ENCODE data around the gene SMURF1. TPM values are rescaled to one million over a fixed set of nuclear protein-coding genes. Genes with fewer than 3 reads are reported as not detected.

Gene SMURF1
- total and polyA plus RNA-seq, 10 donors: 2.5 to 29.0 (median 21.0) TPM

GRCh38 chr7:99094401-99094800, 49.5 kb downstream of the SMURF1 start:
- TF ChIP-seq POLR2A (IDR thresholded peaks at IDR 0.05) (no peak), CTCF (IDR thresholded peaks at IDR 0.05 in 8 of 11, conservative IDR thresholded peaks at IDR 0.05 in 3 of 11) (no peak), POLR2AphosphoS5 (IDR thresholded peaks at IDR 0.05) (no peak)
- H3K4me3 ChIP-seq: no peak overlapping the region
- no peaks in the 10 kb centered on the region for H3K27me3 ChIP-seq (replicated peaks in 1 of 7)
- H3K9me3 ChIP-seq: peaks cover 0 to 22% (median 16%) of the 10 kb centered on the region in 8 donors
- intact Hi-C loops (cut with DNase I; ENCODE audit: low total_unique reads): no loop called here
- peaks cover 0 to 31% (median 11%) of the 10 kb centered on the region in 6 donors for H3K4me1 ChIP-seq
- no peak for DNase-seq
- peaks cover 0 to 2% (median 0%) of the 10 kb centered on the region in 6 donors for H3K36me3 ChIP-seq
- H3K27ac ChIP-seq: no peak overlapping the region

GRCh38 chr7:99092064-99092720, 51.7 kb downstream of the SMURF1 start:
- intact Hi-C loops (cut with DNase I; ENCODE audit: low total_unique reads): no loop called here
- no peak overlapping the region for H3K4me3 ChIP-seq
- peaks cover 0 to 32% (median 11%) of the 10 kb centered on the region in 6 donors for H3K4me1 ChIP-seq
- H3K27ac ChIP-seq: no peak overlapping the region
- no peak for DNase-seq
- 92 to 96% (median 95%) methylated on average over 11 of the region's 11 CpGs for WGBS, 5 donors
- H3K9me3 ChIP-seq: peaks cover 0 to 2% (median under 1%) of the 10 kb centered on the region in 8 donors
- TF ChIP-seq POLR2A (IDR thresholded peaks at IDR 0.05) (no peak), CTCF (IDR thresholded peaks at IDR 0.05 in 8 of 11, conservative IDR thresholded peaks at IDR 0.05 in 3 of 11) (no peak), POLR2AphosphoS5 (IDR thresholded peaks at IDR 0.05) (no peak)
- H3K27me3 ChIP-seq (replicated peaks in 1 of 7): no peaks in the 10 kb centered on the region
- H3K36me3 ChIP-seq: peaks cover 0 to 3% (median 0%) of the 10 kb centered on the region in 6 donors

GRCh38 chr7:99090771-99091542, 53.0 kb downstream of the SMURF1 start:
- no peak for DNase-seq
- no peak overlapping the region for H3K27ac ChIP-seq
- intact Hi-C loops (cut with DNase I; ENCODE audit: low total_unique reads): no loop called here
- WGBS, 5 donors: 95 to 98% (median 96%) methylated on average over 6 of the region's 6 CpGs
- H3K4me3 ChIP-seq: no peak overlapping the region
- H3K27me3 ChIP-seq (replicated peaks in 1 of 7): no peaks in the 10 kb centered on the region
- TF ChIP-seq POLR2A (IDR thresholded peaks at IDR 0.05) (no peak), CTCF (IDR thresholded peaks at IDR 0.05 in 8 of 11, conservative IDR thresholded peaks at IDR 0.05 in 3 of 11) (no peak), POLR2AphosphoS5 (IDR thresholded peaks at IDR 0.05) (no peak)
- H3K9me3 ChIP-seq: peaks cover 0 to 10% (median 7%) of the 10 kb centered on the region in 8 donors
- peaks cover 0 to 9% (median 0%) of the 10 kb centered on the region in 6 donors for H3K36me3 ChIP-seq
- peaks cover 0 to 23% (median 9%) of the 10 kb centered on the region in 6 donors for H3K4me1 ChIP-seq
